ENCODE data around the gene ANK2. TPM values are rescaled to one million over a fixed set of nuclear protein-coding genes. Genes with fewer than 3 reads are reported as not detected.

Gene ANK2
- total RNA-seq, 2 experiments from 2014 or later = 1.7 to 3.2 TPM

GRCh38 chr4:113397114-113397701, 347.8 kb downstream of the ANK2 start:
- Mint-ChIP-seq H3K4me1 (ENCODE audit: low read depth) (peaks cover 4% of the 10 kb centered on the region), H3K36me3 (ENCODE audit: low read depth) (no peaks in the 10 kb centered on the region), H3K4me3 (no peak overlapping the region), H3K27ac (no peak overlapping the region), H3K9me3 (no peaks in the 10 kb centered on the region), H3K27me3 (peaks cover 4% of the 10 kb centered on the region)
- ATAC-seq = no peak
- POLR2A ChIA-PET = no interaction called here
- CTCF ChIA-PET = no interaction called here
- no peak for DNase-seq
- intact Hi-C loops (cut with micrococcal nuclease) = loop anchor here (10.0 kb wide), 3 partner anchors 558 to 788 kb away; no protein-coding TSS in a partner anchor
- no peak for TF ChIP-seq CTCF (IDR thresholded peaks at IDR 0.05)

- Mint-ChIP-seq H3K36me3 (ENCODE audit: low read depth) (no peaks in the 10 kb centered on the region), H3K4me3 (no peak overlapping the region), H3K27me3 (peaks cover 4% of the 10 kb centered on the region), H3K9me3 (no peaks in the 10 kb centered on the region), H3K27ac (no peak overlapping the region), H3K4me1 (ENCODE audit: low read depth) (peaks cover 4% of the 10 kb centered on the region)
- CTCF ChIA-PET = no interaction called here
- no peak for ATAC-seq
- DNase-seq = no peak
- POLR2A ChIA-PET = no interaction called here
- TF ChIP-seq CTCF (IDR thresholded peaks at IDR 0.05) = no peak
- intact Hi-C loops (cut with micrococcal nuclease) = loop anchor here (10.0 kb wide), 3 partner anchors 556 to 786 kb away; no protein-coding TSS in a partner anchor
Measured at GRCh38 chr4:113398441-113399143, 349.1 kb downstream of the ANK2 start.

- TF ChIP-seq CTCF (IDR thresholded peaks at IDR 0.05) = no peak
- H3K9me3 Mint-ChIP-seq = no peaks in the 10 kb centered on the region
- DNase-seq = no peak
- POLR2A ChIA-PET = no interaction called here
- H3K4me1 Mint-ChIP-seq (ENCODE audit: low read depth) = no peaks in the 10 kb centered on the region
- intact Hi-C loops (cut with micrococcal nuclease) = no loop called here
- H3K27ac Mint-ChIP-seq = no peak overlapping the region
- no peak for ATAC-seq
- H3K27me3 Mint-ChIP-seq = peaks cover 7% of the 10 kb centered on the region
- no peak overlapping the region for H3K4me3 Mint-ChIP-seq
- CTCF ChIA-PET = interaction anchor here (2.9 kb wide), 1 partner anchor 9 kb away, joined by 25 read pairs; no protein-coding TSS in a partner anchor
- H3K36me3 Mint-ChIP-seq (ENCODE audit: low read depth) = no peaks in the 10 kb centered on the region
Measured at GRCh38 chr4:113404167-113404571, 354.7 kb downstream of the ANK2 start.

GRCh38 chr4:113404841-113405240, 355.4 kb downstream of the ANK2 start:
- H3K27me3 Mint-ChIP-seq = peaks cover 8% of the 10 kb centered on the region
- intact Hi-C loops (cut with micrococcal nuclease) = no loop called here
- no peak overlapping the region for H3K4me3 Mint-ChIP-seq
- DNase-seq (no peak), ATAC-seq (no peak)
- H3K4me1 Mint-ChIP-seq (ENCODE audit: low read depth) = no peaks in the 10 kb centered on the region
- H3K27ac Mint-ChIP-seq = no peak overlapping the region
- no peak for TF ChIP-seq CTCF (IDR thresholded peaks at IDR 0.05)
- H3K36me3 Mint-ChIP-seq (ENCODE audit: low read depth) = no peaks in the 10 kb centered on the region
- CTCF ChIA-PET = interaction anchor here (2.9 kb wide), 1 partner anchor 10 kb away, joined by 25 read pairs; no protein-coding TSS in a partner anchor
- POLR2A ChIA-PET = no interaction called here
- no peaks in the 10 kb centered on the region for H3K9me3 Mint-ChIP-seq

Measured in activated CD8-positive, alpha-beta T cell treated with anti-CD3 and anti-CD28 coated beads for 36 hours (primary cell).